ENCODE measurements around the gene HACD2. TPM values are rescaled to one million over a fixed set of nuclear protein-coding genes. Genes with fewer than 3 reads are reported as not detected.

HACD2 gene
- polyA plus RNA-seq, 2 of the 4 experiments (the other 2 are of a cell fraction) = 41.8 to 97.7 TPM

DNA sequence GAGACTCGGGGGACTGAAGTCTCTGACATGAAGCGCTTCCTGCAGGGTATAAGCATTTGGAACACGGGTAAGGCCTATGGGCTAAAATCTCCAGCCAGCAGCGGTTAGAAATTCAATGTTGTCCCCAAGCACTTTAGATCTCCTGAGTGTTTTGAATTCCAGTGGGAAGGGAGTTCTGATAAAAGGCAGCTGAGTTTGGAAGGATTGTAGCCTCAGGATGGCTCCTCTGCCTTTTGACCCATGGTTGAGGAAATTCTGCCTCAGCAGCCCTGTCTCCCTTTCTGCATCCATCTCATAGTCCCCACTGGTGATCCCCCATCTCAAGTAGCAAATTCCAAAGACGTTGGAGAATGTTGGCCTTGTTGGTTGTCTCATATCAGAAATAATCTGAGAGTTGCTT is 24.2 kb upstream of the HACD2 start:
- WGBS (ENCODE audit: missing lambda C conversion rate) = 91% methylated on average over 5 of the region's 5 CpGs
- ChIA-PET POLR2A (no interaction called here), CTCF (interaction anchor here (1.3 to 1.8 kb wide), 3 partner anchors 25 to 43 kb away, joined by 5 to 7 read pairs (median 5); no protein-coding TSS in a partner anchor)
- Histone ChIP-seq H3K4me1 (peaks cover 28% of the 10 kb centered on the region), H3K27ac (no peak overlapping the region; a peak in 1 of 6 replicates), H3K9me3 (no peaks in the 10 kb centered on the region), H3K4me3 (no peak overlapping the region), H3K4me2 (no peak overlapping the region)
- FAIRE-seq (no peak), DNase-seq (ENCODE audit: low read depth in 1 of 2, low spot score in 1 of 2) (no peak), ATAC-seq (no peak)
- no peak for TF ChIP-seq CBX8 (IDR thresholded peaks at IDR 0.05)
- TF ChIP-seq FOXS1 (CRISPR knock-in tag; IDR thresholded peaks at IDR 0.05) = no peak
- no peak for TF ChIP-seq HDAC2 (IDR thresholded peaks at IDR 0.05)
- TF ChIP-seq CEBPB (IDR thresholded peaks at IDR 0.05) = no peak
- TF ChIP-seq POLR2AphosphoS2 (conservative IDR thresholded peaks at IDR 0.05; ENCODE audit: low read length) = no peak
- TF ChIP-seq RNF2 (IDR thresholded peaks at IDR 0.05; ENCODE audit: borderline replicate concordance, low read depth) = no peak

DNA sequence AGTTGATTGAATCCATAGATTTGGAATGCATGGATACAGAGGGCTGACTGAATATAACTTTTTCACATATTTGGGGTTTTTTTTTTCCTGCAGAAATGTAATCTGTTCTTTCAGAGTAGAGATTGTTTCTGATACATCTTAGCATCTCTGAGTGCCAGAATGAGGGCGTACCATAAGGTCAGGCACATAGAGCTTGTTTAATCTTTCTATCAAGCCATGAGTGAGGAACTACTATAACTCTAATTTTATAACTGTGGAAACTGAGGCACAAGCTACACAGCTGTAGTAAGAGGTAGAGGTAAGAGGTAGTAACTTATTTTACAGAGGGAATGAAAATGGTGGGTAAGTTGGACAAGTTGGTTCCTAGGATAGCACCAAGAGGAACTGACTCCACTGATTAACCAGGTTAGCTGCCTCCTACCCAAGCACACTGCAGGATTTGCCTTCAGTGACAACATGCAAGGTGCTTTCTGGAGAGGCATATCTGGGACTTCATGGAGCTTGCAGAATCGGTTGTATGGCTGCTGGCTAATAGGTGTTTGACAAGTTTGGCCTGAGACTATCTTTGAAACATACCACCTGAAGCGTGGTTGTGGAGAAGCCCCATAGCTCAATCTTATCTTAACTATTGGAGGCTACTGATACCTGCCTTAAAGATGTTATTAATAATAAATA is 23.5 kb upstream of the HACD2 start:
- ATAC-seq (no peak), DNase-seq (ENCODE audit: low read depth in 1 of 2, low spot score in 1 of 2) (no peak), FAIRE-seq (no peak)
- Histone ChIP-seq H3K4me2 (no peak overlapping the region), H3K9me3 (no peaks in the 10 kb centered on the region), H3K4me1 (peaks cover 34% of the 10 kb centered on the region), H3K27ac (peak overlapping the region in 1 of 2 experiments; percentile 52; a peak in 2 of 6 replicates), H3K4me3 (no peak overlapping the region)
- ChIA-PET POLR2A (interaction anchor here (0.5 kb wide), 1 partner anchor 319 kb away, joined by 3 read pairs; no protein-coding TSS in a partner anchor), CTCF (interaction anchor here (0.8 to 1.8 kb wide), 4 partner anchors 24 to 44 kb away, joined by 4 to 7 read pairs (median 5); no protein-coding TSS in a partner anchor)
- 97% methylated on average over 3 of the region's 3 CpGs for WGBS (ENCODE audit: missing lambda C conversion rate)
- TF ChIP-seq NR3C1 (IDR thresholded peaks at IDR 0.05) (no peak), KDM5A (IDR thresholded peaks at IDR 0.05) (no peak), SREBF2 (IDR thresholded peaks at IDR 0.05) (no peak), RNF2 (IDR thresholded peaks at IDR 0.05; ENCODE audit: borderline replicate concordance, low read depth) (no peak), CHD2 (IDR thresholded peaks at IDR 0.05; ENCODE audit: low read length, partially characterized antibody) (no peak), NFE2L2 (conservative IDR thresholded peaks at IDR 0.05; ENCODE audit: low read length) (no peak), RAD21 (conservative IDR thresholded peaks at IDR 0.05 in 1 of 2, IDR thresholded peaks at IDR 0.05 in 1 of 2) (no peak), RFX5 (IDR thresholded peaks at IDR 0.05) (no peak), POLR2AphosphoS2 (conservative IDR thresholded peaks at IDR 0.05; ENCODE audit: low read length) (no peak), CHD4 (IDR thresholded peaks at IDR 0.05; ENCODE audit: borderline replicate concordance) (no peak), HDAC2 (IDR thresholded peaks at IDR 0.05) (no peak), PHF8 (IDR thresholded peaks at IDR 0.05; ENCODE audit: borderline replicate concordance, low read depth) (no peak), POLR2A (IDR thresholded peaks at IDR 0.05; ENCODE audit: low read length) (no peak), CBX2 (IDR thresholded peaks at IDR 0.05; ENCODE audit: borderline replicate concordance, low read depth) (no peak)
- TF ChIP-seq, protein P1, sequence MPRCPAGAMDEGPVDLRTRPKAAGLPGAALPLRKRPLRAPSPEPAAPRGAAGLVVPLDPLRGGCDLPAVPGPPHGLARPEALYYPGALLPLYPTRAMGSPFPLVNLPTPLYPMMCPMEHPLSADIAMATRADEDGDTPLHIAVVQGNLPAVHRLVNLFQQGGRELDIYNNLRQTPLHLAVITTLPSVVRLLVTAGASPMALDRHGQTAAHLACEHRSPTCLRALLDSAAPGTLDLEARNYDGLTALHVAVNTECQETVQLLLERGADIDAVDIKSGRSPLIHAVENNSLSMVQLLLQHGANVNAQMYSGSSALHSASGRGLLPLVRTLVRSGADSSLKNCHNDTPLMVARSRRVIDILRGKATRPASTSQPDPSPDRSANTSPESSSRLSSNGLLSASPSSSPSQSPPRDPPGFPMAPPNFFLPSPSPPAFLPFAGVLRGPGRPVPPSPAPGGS (IDR thresholded peaks at IDR 0.05) = no peak
- TF ChIP-seq, protein P2, sequence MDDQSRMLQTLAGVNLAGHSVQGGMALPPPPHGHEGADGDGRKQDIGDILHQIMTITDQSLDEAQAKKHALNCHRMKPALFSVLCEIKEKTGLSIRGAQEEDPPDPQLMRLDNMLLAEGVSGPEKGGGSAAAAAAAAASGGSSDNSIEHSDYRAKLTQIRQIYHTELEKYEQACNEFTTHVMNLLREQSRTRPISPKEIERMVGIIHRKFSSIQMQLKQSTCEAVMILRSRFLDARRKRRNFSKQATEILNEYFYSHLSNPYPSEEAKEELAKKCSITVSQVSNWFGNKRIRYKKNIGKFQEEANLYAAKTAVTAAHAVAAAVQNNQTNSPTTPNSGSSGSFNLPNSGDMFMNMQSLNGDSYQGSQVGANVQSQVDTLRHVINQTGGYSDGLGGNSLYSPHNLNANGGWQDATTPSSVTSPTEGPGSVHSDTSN (IDR thresholded peaks at IDR 0.05) = no peak
- TF ChIP-seq, protein P3, sequence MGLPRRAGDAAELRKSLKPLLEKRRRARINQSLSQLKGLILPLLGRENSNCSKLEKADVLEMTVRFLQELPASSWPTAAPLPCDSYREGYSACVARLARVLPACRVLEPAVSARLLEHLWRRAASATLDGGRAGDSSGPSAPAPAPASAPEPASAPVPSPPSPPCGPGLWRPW (IDR thresholded peaks at IDR 0.05) = no peak
- TF ChIP-seq, protein P4, sequence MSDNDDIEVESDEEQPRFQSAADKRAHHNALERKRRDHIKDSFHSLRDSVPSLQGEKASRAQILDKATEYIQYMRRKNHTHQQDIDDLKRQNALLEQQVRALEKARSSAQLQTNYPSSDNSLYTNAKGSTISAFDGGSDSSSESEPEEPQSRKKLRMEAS (IDR thresholded peaks at IDR 0.05) = no peak

DNA sequence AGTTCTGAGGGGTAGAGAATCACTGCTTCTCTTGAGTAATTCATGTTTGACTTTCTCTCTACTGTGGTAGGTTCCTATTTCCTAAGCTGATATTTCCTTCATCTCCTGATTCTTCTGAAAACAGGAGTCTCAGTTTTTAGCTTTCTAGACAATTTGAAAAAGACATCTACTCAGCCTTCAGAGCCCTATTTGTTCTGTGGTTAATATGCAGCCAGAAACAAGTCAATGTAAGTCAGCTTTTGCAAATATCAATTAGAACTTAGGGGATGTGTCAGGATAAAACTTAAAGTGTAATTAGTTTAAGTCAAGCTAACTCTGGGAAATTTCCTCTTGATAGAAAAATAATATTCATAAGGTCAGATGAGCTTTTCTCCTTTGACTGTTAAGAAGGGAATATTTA is 21.7 kb upstream of the HACD2 start:
- Histone ChIP-seq H3K4me3 (peak overlapping the region; percentile 4; the same call in 1 of the 3 replicates), H3K9me3 (no peaks in the 10 kb centered on the region), H3K27ac (peak overlapping the region; percentile 90 to 93), H3K4me1 (peaks cover 53% of the 10 kb centered on the region), H3K4me2 (peak overlapping the region; percentile 82)
- no peak for FAIRE-seq
- ChIA-PET POLR2A (interaction anchor here (1.4 to 3.1 kb wide), 2 partner anchors 21 to 143 kb away, joined by 3 to 28 read pairs; partner anchors contain the start of gene HACD2), CTCF (interaction anchor here (0.9 to 2.1 kb wide), 6 partner anchors 12 to 46 kb away, joined by 3 to 11 read pairs (median 6); no protein-coding TSS in a partner anchor)
- no peak for DNase-seq (ENCODE audit: low read depth in 1 of 2, low spot score in 1 of 2)
- no peak for TF ChIP-seq FOSL2 (IDR thresholded peaks at IDR 0.05)
- 0 out of 2 replicates have a peak, but pooled peaks have one; percentile 4 for TF ChIP-seq FOSL2 (CRISPR knock-in tag; IDR thresholded peaks at IDR 0.05)
- TF ChIP-seq RCOR1 (IDR thresholded peaks at IDR 0.05; ENCODE audit: low read depth, low read length) = no peak
- ATAC-seq = no peak

Measured in A549 (cell line).